GM19395 (cell line): ENCODE measurements around the gene CCDC88B.

Experiments
- ATAC-seq: cut with Tn5 transposase; IDR thresholded peaks from one replicate; pipeline ENCODE4 v1.9.1; 2021; ENCODE audit warnings: mild to moderate bottlenecking, moderate library complexity; ENCODE audit not compliant: unreplicated experiment

Gene CCDC88B

DNA sequence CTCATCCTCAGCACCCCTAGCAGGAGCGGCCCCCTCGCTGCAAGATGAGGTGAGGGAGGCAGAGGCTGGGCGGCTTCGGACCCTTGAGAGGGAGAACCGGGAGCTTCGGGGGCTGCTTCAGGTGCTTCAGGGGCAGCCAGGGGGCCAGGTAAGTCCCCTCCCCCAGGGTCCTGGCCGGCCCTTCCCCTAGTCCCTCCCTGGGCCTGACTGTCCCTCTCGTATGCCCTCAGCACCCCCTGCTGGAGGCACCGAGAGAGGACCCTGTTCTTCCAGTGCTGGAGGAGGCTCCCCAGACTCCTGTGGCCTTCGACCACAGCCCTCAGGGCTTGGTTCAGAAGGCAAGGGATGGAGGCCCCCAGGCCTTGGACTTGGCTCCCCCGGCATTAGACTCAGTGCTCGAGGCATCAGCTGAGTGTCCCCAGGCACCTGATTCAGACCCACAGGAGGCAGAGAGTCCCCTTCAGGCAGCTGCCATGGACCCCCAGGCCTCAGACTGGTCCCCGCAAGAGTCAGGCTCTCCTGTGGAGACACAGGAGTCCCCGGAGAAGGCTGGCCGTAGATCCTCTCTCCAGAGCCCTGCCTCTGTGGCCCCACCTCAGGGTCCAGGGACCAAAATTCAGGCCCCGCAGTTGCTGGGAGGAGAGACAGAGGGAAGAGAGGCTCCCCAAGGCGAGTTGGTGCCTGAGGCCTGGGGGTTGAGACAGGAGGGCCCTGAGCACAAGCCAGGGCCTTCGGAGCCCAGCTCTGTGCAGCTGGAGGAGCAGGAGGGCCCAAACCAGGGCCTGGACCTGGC is 4.0 kb downstream of the CCDC88B start:
- ATAC-seq, result no peak

DNA sequence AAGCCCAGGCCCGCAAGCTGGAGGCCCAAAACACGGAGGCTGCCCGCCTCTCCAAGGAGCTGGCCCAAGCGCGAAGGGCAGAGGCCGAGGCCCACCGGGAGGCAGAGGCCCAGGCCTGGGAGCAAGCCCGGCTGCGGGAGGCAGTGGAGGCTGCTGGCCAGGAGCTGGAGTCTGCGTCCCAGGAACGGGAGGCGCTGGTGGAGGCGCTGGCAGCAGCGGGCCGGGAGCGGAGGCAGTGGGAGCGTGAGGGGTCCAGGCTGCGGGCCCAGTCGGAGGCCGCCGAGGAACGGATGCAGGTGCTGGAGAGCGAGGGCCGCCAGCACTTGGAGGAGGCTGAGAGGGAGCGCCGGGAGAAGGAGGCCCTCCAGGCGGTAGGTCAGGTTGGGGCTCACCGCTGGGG is 4.8 kb downstream of the CCDC88B start:
- no peak for ATAC-seq

DNA sequence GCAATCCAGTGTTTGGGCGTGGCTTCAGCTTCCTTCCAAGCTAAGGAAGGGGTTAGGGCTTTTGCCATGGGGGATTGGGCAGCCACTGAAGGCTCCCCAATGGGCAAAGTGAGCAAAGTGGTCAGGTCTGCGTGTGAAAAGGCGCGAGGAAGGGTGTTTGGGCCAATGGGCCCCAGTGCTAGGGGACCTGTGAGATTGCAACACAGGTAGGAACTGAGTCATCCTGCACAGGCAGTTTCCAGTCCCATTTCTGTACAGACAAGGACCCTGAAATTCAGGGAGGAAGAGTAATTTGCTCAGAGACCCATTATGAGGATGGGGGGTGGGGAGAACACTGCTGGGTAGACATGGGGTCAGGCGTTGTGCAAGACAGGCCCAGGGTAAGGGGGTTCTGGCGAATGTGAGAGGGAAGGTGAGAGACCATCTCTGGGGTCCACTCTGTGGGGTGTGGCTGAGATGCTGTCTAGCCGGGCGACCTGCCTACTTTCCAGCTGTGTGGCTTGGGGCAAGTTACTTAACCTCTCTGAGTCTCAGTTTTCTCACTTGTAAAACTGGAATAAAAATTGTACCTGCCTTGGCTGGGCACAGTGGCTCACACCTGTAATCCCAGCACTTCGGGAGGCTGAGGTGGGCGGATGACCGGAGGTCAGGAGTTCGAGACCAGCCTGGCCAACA is 7.3 kb downstream of the CCDC88B start:
- ATAC-seq, result no peak

DNA sequence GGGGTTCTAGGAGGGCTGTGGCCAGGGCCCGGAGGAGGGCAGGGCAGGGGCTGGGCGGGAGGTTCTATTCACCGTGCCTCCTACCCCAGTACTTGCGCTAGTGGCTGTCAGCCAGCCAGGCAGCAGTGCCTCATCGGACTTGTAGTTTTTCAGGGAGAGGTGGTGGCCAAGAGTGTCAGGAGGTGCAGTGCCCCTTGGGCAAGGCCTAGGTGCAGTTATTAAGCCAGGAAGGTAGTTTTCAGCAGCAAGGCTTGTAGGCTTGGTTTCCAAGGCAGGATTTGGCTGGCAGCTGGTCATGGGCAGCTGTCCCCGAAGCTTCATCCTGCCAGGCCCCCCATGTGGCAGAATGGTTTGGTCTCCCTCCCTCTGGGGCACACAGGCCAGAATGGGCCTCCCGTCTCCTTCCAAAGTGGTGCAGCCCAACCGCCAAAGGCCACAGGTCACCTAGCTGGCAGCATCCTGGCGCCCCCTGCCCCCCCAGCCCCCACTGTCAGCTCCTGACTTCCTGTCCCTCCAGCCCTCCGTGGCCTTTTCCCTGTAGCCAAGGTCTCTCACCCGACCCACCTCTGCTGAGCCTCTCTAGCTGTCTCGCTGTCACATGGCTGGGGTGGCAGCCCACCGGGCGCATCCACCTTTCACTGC is 8.5 kb downstream of the CCDC88B start:
- no peak for ATAC-seq

DNA sequence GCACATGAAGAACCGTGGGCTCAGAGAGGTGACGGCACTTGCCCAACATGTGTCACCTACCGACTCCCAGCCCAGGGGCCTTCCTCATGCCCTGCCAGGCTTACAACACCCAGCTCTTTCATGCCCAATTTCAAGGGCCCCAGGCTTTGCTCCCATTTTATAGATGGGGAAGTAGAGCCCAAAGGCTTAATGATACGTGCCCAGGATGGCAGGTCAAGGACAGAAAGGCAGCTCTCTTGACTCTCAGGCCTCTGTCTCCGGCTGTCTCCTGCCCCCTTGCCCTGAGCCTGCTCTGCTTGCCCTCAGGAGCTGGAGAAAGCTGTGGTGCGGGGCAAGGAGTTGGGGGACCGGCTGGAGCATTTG is 9.0 kb downstream of the CCDC88B start:
- ATAC-seq, result no peak

DNA sequence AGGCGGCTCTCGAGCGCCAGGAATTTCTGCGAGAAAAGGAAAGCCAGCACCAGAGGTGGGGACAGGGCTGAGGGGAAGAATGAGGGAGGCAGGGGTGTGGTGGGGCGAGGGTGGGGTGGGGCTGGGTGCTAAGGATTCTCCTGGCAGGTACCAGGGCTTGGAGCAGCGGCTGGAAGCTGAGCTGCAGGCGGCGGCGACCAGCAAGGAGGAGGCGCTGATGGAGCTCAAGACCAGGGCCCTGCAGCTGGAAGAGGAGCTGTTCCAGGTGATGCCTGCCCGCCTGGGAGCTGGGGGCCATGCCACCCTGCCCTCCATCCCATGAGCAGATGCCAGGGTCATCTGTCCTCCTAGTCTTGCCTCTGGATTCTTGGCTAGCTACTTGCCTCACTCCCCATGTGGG is 9.4 kb downstream of the CCDC88B start:
- ATAC-seq, result no peak

DNA sequence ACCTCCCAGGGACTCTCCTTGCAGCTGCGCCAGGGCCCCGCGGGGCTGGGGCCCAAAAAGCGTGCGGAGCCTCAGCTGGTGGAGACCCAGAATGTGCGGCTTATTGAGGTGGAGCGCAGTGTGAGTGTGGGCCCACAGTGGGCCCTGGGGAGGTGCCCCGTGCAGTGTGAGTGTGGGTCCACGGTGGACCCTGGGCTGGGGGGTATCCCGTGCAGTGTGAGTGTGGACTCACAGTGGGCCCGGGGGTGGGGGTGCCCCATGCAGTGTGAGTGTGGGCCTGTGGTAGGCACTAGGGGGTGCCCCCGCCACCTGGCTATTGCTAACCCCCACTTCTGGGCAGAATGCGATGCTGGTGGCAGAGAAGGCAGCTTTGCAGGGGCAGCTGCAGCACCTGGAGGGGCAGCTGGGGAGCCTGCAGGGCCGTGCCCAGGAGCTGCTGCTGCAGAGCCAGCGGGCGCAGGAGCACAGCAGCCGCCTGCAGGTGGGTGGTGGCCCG is 11.2 kb downstream of the CCDC88B start:
- no peak for ATAC-seq

DNA sequence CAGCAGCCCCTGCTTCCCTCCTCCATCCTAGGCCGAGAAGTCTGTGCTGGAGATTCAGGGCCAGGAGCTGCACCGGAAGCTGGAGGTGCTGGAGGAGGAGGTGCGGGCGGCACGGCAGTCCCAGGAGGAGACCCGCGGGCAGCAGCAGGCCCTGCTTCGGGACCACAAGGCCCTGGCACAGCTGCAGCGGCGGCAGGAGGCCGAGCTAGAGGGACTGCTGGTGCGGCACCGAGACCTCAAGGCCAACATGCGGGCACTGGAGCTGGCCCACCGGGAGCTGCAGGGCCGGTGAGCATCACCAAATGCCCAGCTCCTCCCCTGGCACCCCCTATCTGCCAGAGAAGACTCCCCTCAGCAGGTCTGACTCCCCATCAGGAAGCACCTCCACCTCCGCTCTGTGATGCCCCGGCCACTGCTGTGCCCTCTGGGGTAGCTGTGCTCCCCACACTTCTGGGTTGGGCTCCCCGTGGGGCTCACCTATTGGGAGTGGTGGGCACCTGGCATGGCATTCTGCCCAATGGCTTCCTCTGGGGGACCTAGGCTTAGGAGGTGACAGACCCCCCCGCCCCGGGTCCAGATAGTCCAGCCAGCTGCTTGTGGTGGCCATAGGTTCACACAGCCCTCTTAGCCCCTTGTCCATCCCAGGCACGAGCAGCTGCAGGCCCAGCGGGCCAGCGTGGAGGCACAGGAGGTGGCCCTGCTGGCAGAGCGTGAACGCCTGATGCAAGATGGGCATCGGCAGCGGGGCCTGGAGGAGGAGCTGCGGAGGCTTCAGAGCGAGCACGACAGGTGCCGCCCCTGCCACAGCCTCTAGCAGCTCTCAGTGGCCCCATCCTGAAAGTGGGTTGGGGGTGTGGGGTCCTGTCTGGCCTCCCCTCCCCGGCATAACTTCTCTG is 12.3 kb downstream of the CCDC88B start:
- ATAC-seq, result no peak

DNA sequence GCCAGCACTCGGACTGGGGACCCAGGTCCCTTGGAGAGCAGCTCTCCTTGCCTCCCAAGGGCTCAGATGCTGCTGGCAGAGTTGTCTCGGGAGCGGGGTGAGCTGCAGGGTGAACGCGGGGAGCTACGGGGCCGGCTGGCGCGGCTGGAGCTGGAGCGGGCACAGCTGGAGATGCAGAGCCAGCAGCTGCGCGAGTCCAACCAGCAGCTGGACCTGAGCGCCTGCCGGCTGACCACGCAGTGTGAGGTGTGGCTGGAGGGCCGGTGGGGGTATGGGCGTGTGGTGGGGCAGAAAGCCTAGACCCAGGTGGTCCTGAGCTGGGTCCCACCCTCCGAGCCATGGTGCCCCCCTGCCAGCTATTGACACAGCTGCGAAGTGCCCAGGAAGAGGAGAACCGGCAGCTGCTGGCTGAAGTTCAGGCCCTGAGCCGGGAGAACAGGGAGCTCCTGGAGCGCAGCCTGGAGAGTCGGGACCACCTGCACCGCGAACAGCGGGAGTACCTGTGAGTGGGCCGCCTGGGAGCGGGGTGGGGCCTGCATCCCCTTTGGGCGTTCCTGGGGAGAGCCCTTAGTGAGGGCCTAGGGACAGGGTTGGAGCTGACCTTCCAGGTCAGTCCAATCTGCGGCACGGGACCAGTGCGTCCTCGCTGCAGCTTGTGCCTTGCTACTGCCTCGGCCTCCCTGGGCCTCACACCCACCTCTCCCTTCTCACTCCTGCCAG is 13.2 kb downstream of the CCDC88B start:
- ATAC-seq, result no peak

DNA sequence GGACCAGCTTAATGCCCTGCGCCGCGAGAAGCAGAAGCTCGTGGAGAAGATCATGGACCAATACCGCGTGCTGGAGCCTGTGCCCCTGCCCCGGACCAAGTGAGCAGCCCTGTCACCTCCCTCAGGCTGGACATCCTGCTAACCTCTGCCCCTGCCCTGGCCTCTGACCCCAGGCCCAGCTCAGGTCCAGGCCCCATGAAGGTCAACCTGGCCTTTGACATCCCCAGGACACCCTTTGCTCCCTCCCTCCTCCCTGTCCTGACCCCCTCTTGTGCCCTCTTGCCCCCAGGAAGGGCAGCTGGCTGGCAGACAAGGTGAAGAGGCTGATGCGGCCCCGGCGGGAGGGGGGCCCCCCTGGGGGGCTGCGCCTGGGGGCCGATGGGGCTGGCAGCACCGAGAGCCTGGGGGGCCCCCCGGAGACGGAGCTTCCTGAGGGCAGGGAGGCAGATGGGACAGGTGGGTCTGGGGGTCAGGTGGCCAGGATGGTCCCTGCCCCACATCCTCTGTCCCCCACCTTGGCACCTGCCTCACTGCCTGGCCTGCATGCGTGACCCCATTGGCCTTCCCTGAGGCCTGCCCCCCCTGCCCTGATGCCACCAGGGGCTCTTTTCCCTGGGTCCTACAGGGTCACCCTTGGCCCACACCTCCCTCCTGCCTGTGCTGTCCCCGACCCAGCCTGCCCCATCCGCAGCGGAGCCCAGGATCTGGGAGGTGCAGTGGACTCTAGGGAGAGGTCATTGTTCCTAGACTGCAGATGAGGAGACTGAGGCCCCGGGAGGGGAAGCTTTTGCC is 13.9 kb downstream of the CCDC88B start:
- no peak for ATAC-seq

DNA sequence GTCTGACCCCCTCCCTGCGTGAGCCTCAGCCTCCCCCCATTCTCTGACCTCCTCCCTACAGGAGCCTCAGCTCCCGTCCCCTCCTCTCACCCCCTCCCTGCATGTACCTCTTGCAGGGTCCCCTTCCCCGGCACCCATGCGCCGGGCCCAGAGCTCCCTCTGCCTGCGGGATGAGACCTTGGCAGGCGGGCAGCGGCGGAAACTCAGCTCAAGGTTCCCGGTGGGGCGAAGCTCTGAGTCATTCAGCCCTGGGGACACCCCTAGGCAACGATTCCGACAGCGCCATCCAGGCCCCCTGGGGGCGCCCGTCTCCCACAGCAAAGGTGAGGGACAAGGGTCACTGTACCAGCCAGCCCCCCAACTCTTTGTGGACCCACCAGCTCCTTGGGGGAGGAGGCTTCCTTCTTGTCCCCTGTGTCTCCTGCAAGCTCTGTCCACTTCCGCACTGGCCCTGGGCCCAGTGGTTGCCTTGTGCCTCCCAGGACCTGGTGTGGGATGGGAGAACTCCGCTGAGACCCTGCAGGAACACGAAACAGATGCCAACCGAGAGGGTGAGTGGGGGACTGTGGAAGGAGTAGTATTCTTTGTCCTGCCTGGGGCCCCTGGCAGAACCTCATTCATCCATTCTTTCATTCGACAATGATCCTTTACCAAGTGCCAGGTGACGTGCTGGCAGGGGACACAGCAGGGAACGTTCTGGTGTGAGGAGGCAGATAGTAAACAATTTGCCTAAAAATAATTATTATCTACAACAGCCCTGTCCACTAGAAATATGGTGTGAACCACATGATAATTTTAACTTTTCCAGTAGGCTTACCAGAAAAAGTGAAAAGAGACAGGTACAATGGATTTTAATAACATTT is 15.3 kb downstream of the CCDC88B start:
- no peak for ATAC-seq

DNA sequence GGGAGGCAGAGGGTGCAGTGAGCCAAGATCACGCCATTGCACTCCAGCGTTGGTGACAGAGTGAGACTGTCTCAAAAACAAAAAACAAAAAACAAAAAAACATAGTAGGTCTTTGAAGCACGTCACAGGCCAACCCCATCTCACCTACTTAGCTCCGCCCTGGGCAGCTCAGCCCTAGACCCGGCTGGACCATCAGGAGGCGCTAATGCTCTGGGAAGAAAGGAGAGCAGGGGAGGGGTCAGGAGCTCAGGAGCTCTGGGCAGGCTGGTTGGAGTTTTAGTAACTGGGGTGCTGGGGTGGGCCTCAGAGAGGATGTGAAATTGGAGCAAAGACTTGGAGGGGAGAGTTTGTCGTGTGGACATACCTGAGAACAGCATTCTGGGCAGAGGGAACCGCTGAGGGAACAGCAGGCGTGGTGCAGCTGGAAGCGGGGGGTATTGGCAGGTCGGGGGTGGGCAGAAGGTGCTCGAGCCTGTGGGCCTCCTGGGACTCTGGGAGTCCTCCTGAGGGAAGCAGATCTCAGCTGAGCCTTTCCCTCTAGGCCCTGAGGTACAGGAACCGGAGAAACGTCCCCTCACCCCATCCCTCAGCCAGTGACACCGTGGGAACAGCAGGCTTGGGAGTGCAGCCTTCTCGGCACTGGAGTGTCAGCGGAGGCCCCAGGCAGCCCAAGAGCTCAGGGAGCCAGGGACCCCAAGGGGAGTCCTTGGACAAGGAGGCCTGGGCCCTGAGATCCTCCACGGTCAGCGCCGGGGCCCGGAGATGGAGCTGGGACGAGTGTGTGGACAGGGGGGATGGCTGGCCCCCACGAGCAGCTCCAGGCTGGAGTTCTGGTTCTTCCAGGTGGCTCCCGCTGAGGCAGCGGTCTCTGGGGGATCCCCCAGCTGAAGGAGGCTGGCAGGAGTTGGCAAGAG is 16.8 kb downstream of the CCDC88B start:
- ATAC-seq, result no peak

DNA sequence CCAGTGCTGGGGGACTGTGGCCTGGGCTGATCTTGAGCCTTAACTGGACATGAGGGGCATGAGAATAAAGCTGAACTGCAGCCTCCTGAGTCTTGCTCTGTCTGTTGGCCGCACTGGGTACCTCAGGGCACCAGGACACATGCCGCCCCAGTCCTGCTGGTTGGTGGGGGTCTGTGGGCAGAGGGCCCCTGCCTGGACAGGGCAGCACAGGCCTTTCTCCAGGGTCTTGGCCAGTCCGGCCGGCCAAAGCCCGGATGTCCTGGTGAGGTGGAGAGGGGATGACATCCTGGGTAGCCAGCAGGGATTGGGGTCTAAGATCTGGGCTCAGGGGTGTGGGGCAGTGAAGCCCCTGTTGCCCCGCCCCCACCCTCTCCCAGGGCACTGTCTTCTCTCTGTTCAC is 17.4 kb downstream of the CCDC88B start:
- no peak for ATAC-seq

DNA sequence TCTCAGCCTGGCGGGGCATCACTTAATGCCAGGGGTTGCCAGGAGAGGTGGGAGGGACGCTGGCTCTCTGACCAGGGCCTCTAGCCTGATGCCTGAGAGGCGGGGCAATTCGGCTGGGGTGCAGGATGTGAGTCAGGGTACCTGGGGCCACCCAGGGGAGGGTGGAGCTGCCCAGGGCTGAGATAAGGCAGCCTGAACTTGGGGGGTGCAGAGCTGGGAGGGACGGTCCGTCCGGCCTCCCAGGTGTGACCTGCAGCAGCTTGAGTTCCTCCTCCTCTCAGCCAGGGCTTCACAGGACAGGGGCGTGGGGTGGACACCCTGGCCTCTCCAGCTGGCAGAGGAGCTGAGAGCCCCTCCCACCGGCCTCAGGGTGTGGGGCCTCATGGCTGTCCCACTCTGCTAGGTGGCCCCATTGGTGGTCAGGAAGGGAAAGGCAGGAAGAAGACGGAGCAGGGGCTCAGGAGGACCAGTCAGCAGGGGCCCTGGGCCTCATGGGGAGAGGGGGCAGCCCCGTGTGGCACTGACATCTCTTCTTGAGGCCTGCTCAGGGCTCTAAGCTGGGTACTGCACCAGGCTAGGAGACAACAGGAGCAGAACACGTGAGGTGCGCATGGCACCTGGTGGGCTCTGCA is 18.0 kb downstream of the CCDC88B start:
- no peak for ATAC-seq

DNA sequence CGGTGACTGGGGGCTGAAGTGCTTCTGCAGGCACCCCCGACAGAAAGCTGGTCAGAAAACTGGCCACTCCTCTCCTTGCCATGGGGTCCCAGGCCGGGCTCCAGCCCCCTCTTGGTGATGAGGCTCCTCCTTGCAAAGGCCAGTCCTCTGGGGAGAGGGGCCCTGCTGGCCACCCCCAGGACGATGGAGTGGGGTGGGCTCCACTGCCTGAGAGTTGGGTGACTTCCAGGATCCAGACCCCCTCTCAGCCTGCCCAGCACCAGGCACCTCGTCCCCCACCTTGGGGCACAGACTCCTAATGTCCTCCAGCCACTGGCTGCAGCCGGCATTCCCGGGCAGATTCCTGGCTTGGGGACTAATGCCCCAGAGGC is 18.5 kb downstream of the CCDC88B start:
- ATAC-seq, result no peak

DNA sequence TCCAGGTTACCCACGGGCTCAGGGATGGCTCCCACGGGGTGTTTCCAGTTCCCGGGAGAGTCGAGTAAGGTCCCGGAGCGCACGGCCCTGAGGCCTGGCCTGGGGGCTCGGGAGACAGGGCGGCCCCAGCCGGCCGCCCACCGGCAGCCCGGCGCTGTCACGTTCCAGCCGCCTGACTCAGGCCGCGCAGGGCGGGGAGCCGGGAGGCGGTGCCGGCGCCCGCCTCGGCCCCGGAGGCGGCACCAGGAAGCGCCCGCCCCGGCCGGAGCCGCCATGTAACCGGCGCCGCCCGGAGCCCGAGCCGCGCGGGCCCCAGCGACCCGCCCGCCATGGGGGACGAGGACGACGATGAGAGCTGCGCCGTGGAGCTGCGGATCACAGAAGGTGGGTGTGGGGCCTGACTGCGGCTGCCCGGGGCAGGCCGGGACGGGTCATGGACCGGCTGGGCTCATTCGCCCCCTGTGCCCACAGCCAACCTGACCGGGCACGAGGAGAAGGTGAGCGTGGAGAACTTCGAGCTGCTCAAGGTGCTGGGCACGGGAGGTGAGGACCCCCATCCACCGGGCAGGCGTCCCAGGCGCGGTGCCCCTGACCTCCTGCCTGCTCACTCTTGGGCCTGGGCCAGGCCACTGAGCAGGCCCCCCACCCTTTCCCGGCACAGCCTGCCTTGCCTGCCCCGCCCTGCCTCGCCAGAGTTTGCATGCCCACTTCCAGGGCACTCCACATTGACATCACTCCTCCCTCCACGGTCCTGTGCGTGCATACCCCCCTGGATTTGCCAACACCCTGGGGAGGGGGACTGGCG is 19.1 kb downstream of the CCDC88B start, which contains the start of gene RPS6KA4:
RPS6KA4 (plus strand) TSS at position 256 of the 805 bp plus-strand sequence; CDS start at position 330, 74 bp downstream.
- ATAC-seq, result peak; percentile 51
